Neural crest cell (in vitro differentiated cells): Measurements from ENCODE around the gene DYNC2H1. TPM values are rescaled to one million over a fixed set of nuclear protein-coding genes. Genes with fewer than 3 reads are reported as not detected.

Source experiments
- DNase-seq: peaks from one replicate; pipeline ENCODE4 v3.0.0; 2021; ENCODE audit warnings: low read depth, mixed read lengths, low spot score
- H3K27ac Mint-ChIP-seq: one replicate; pipeline ENCODE4 v1.8.0; 2021; ENCODE audit warnings: mild to moderate bottlenecking, mixed read lengths; ENCODE audit not compliant: unreplicated experiment
- H3K27me3 Mint-ChIP-seq: 2 replicates; pipeline ENCODE4 v1.8.0; 2021; ENCODE audit warnings: low read depth, mild to moderate bottlenecking, mixed read lengths
- H3K36me3 Mint-ChIP-seq: 2 replicates; pipeline ENCODE4 v1.8.0; 2021; ENCODE audit warnings: low read depth, mild to moderate bottlenecking, mixed read lengths
- H3K4me1 Mint-ChIP-seq: 2 replicates; pipeline ENCODE4 v1.8.0; 2021; ENCODE audit warnings: mixed read lengths
- H3K4me3 Mint-ChIP-seq: one replicate; pipeline ENCODE4 v1.8.0; 2021; ENCODE audit warnings: mild to moderate bottlenecking, mixed read lengths
- H3K9me3 Mint-ChIP-seq: 2 replicates; pipeline ENCODE4 v1.8.0; 2021; ENCODE audit warnings: mixed read lengths
- total RNA-seq: library from RNA; stranded (reverse); gene quantifications from 2 replicates; pipeline ENCODE4 v1.2.1, GENCODE V29; 2021
- TF ChIP-seq, protein P1 (sequence below): fragments of 200-600 bp; sonication (generic); conservative IDR thresholded peaks from 2 replicates; pipeline ENCODE4 v1.5.0; 2021; ENCODE audit warnings: antibody characterized with exemption, mild to moderate bottlenecking

Gene DYNC2H1
- total RNA-seq, 1 donor from 2014 or later = 20.4 TPM

- Mint-ChIP-seq H3K27ac (no peak overlapping the region), H3K27me3 (no peaks in the 10 kb centered on the region), H3K36me3 (no peaks in the 10 kb centered on the region), H3K4me3 (no peak overlapping the region), H3K4me1 (no peaks in the 10 kb centered on the region), H3K9me3 (no peaks in the 10 kb centered on the region)
- TF ChIP-seq, protein P1, sequence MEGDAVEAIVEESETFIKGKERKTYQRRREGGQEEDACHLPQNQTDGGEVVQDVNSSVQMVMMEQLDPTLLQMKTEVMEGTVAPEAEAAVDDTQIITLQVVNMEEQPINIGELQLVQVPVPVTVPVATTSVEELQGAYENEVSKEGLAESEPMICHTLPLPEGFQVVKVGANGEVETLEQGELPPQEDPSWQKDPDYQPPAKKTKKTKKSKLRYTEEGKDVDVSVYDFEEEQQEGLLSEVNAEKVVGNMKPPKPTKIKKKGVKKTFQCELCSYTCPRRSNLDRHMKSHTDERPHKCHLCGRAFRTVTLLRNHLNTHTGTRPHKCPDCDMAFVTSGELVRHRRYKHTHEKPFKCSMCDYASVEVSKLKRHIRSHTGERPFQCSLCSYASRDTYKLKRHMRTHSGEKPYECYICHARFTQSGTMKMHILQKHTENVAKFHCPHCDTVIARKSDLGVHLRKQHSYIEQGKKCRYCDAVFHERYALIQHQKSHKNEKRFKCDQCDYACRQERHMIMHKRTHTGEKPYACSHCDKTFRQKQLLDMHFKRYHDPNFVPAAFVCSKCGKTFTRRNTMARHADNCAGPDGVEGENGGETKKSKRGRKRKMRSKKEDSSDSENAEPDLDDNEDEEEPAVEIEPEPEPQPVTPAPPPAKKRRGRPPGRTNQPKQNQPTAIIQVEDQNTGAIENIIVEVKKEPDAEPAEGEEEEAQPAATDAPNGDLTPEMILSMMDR = no peak
- no peak for DNase-seq
These were observed 420.0 kb downstream of the DYNC2H1 start for GRCh38 chr11:103529181-103529684.

Other genes with a start within 250 kb of the DYNC2H1 start
- gene MMP12, start 234.4 kb upstream of the DYNC2H1 start, total RNA-seq = not detected in 2 replicates
- not detected in 2 replicates for gene MMP13, start 153.7 kb upstream of the DYNC2H1 start, total RNA-seq
- gene DCUN1D5, start 17.3 kb upstream of the DYNC2H1 start, total RNA-seq = 38.8 and 39.1 TPM in 2 replicates